Measurements from ENCODE around the gene CPPED1.

The CPPED1 gene

GRCh38 chr16:12721841-12722421 is 81.8 kb downstream of the CPPED1 start:
- ATAC-seq (ENCODE audit: low read depth) (no peak), DNase-seq (ENCODE audit: low spot score) (no peak)
- H3K27ac ChIP-seq (ENCODE audit: poor library complexity, severe bottlenecking), result no peak overlapping the region

GRCh38 chr16:12719972-12720371 is 83.7 kb downstream of the CPPED1 start:
- Histone ChIP-seq H3K9me3 (ENCODE audit: severe bottlenecking) (no peaks in the 10 kb centered on the region), H3K27ac (ENCODE audit: poor library complexity, severe bottlenecking) (no peak overlapping the region), H3K36me3 (ENCODE audit: low read depth) (no peaks in the 10 kb centered on the region), H3K4me3 (ENCODE audit: severe bottlenecking) (no peak overlapping the region), H3K27me3 (ENCODE audit: insufficient read depth, poor library complexity, severe bottlenecking) (no peaks in the 10 kb centered on the region), H3K4me1 (ENCODE audit: insufficient read depth, poor library complexity, severe bottlenecking) (no peaks in the 10 kb centered on the region)
- no peak for DNase-seq (ENCODE audit: low spot score)
- ATAC-seq (ENCODE audit: low read depth), result no peak
- TF ChIP-seq CTCF (IDR thresholded peaks at IDR 0.05; ENCODE audit: poor library complexity, severe bottlenecking), result no peak

More at GRCh38 chr16:12721841-12722421, 81.8 kb downstream of the CPPED1 start:
- H3K4me1 ChIP-seq (ENCODE audit: insufficient read depth, poor library complexity, severe bottlenecking), result no peaks in the 10 kb centered on the region
- no peaks in the 10 kb centered on the region for H3K9me3 ChIP-seq (ENCODE audit: severe bottlenecking)
- no peaks in the 10 kb centered on the region for H3K27me3 ChIP-seq (ENCODE audit: insufficient read depth, poor library complexity, severe bottlenecking)
- no peaks in the 10 kb centered on the region for H3K36me3 ChIP-seq (ENCODE audit: low read depth)
- no peak for TF ChIP-seq CTCF (IDR thresholded peaks at IDR 0.05; ENCODE audit: poor library complexity, severe bottlenecking)
- H3K4me3 ChIP-seq (ENCODE audit: severe bottlenecking), result no peak overlapping the region

GRCh38 chr16:12716658-12717057 is 87.0 kb downstream of the CPPED1 start:
- Histone ChIP-seq H3K27ac (ENCODE audit: poor library complexity, severe bottlenecking) (no peak overlapping the region), H3K36me3 (ENCODE audit: low read depth) (no peaks in the 10 kb centered on the region)
- TF ChIP-seq CTCF (IDR thresholded peaks at IDR 0.05; ENCODE audit: poor library complexity, severe bottlenecking), result no peak

GRCh38 chr16:12709807-12710206 is 93.9 kb downstream of the CPPED1 start:
- no peak for TF ChIP-seq CTCF (IDR thresholded peaks at IDR 0.05; ENCODE audit: poor library complexity, severe bottlenecking)
- no peaks in the 10 kb centered on the region for H3K36me3 ChIP-seq (ENCODE audit: low read depth)
- no peaks in the 10 kb centered on the region for H3K4me1 ChIP-seq (ENCODE audit: insufficient read depth, poor library complexity, severe bottlenecking)
- ATAC-seq (ENCODE audit: low read depth), result no peak
- no peak overlapping the region for H3K4me3 ChIP-seq (ENCODE audit: severe bottlenecking)
- H3K27ac ChIP-seq (ENCODE audit: poor library complexity, severe bottlenecking), result no peak overlapping the region
- H3K9me3 ChIP-seq (ENCODE audit: severe bottlenecking), result no peaks in the 10 kb centered on the region
- no peaks in the 10 kb centered on the region for H3K27me3 ChIP-seq (ENCODE audit: insufficient read depth, poor library complexity, severe bottlenecking)
- DNase-seq (ENCODE audit: low spot score), result no peak

More at GRCh38 chr16:12716658-12717057, 87.0 kb downstream of the CPPED1 start:
- DNase-seq (ENCODE audit: low spot score) (no peak), ATAC-seq (ENCODE audit: low read depth) (no peak)
- no peak overlapping the region for H3K4me3 ChIP-seq (ENCODE audit: severe bottlenecking)
- H3K27me3 ChIP-seq (ENCODE audit: insufficient read depth, poor library complexity, severe bottlenecking), result no peaks in the 10 kb centered on the region
- H3K4me1 ChIP-seq (ENCODE audit: insufficient read depth, poor library complexity, severe bottlenecking), result no peaks in the 10 kb centered on the region
- H3K9me3 ChIP-seq (ENCODE audit: severe bottlenecking), result no peaks in the 10 kb centered on the region

- no peak for ATAC-seq (ENCODE audit: low read depth)
- Histone ChIP-seq H3K27me3 (ENCODE audit: insufficient read depth, poor library complexity, severe bottlenecking) (no peaks in the 10 kb centered on the region), H3K4me1 (ENCODE audit: insufficient read depth, poor library complexity, severe bottlenecking) (no peaks in the 10 kb centered on the region), H3K4me3 (ENCODE audit: severe bottlenecking) (no peak overlapping the region), H3K27ac (ENCODE audit: poor library complexity, severe bottlenecking) (no peak overlapping the region), H3K9me3 (ENCODE audit: severe bottlenecking) (no peaks in the 10 kb centered on the region), H3K36me3 (ENCODE audit: low read depth) (no peaks in the 10 kb centered on the region)
- no peak for DNase-seq (ENCODE audit: low spot score)
- TF ChIP-seq CTCF (IDR thresholded peaks at IDR 0.05; ENCODE audit: poor library complexity, severe bottlenecking), result no peak
Measured at GRCh38 chr16:12708266-12708665, 95.4 kb downstream of the CPPED1 start.

All from RWPE2 (cell line).